GM18520 (cell line): ENCODE results near the gene SNCA.

ENCODE experiments used
- ATAC-seq: cut with Tn5 transposase; IDR thresholded peaks from one replicate; pipeline ENCODE4 v1.9.1; 2021; ENCODE audit not compliant: unreplicated experiment

The SNCA gene

GRCh38 chr4:89836897-89837384 is at the start of gene SNCA:
TSS of gene SNCA (minus strand) at chr4:89837161. CDS start at chr4:89835667, 1,494 bp downstream.
- no peak for ATAC-seq

- no peak for ATAC-seq
Observed at GRCh38 chr4:89879215-89879614, 42.3 kb upstream of the SNCA start.

- ATAC-seq = no peak
Observed at GRCh38 chr4:89878611-89879010, 41.6 kb upstream of the SNCA start.

- ATAC-seq = no peak
Observed at GRCh38 chr4:89876548-89876947, 39.6 kb upstream of the SNCA start.

GRCh38 chr4:89871211-89871610 is 34.2 kb upstream of the SNCA start:
- no peak for ATAC-seq

- no peak for ATAC-seq
Observed at GRCh38 chr4:89868999-89869589, 32.1 kb upstream of the SNCA start.

GRCh38 chr4:89868276-89868675 is 31.3 kb upstream of the SNCA start:
- no peak for ATAC-seq

GRCh38 chr4:89863533-89863932 is 26.6 kb upstream of the SNCA start:
- ATAC-seq = no peak

GRCh38 chr4:89860971-89861370 is 24.0 kb upstream of the SNCA start:
- no peak for ATAC-seq

- ATAC-seq = no peak
Observed at GRCh38 chr4:89855236-89855635, 18.3 kb upstream of the SNCA start.

GRCh38 chr4:89847571-89848325 is 10.8 kb upstream of the SNCA start:
- ATAC-seq = no peak

- ATAC-seq = no peak
Observed at GRCh38 chr4:89839558-89839957, 2.6 kb upstream of the SNCA start.

GRCh38 chr4:89837993-89838390 is 1.0 kb upstream of the SNCA start:
- no peak for ATAC-seq

GRCh38 chr4:89837385-89837992 is 528 bp upstream of the SNCA start:
- no peak for ATAC-seq

GRCh38 chr4:89836031-89836745 is 773 bp downstream of the SNCA start:
- no peak for ATAC-seq

GRCh38 chr4:89835413-89835812 is 1.5 kb downstream of the SNCA start:
- no peak for ATAC-seq

GRCh38 chr4:89834486-89835209 is 2.3 kb downstream of the SNCA start:
- no peak for ATAC-seq

- peak; percentile 92 for ATAC-seq
Observed at GRCh38 chr4:89829470-89830138, 7.4 kb downstream of the SNCA start.

GRCh38 chr4:89823416-89823815 is 13.5 kb downstream of the SNCA start:
- no peak for ATAC-seq

- no peak for ATAC-seq
Observed at GRCh38 chr4:89821612-89822011, 15.3 kb downstream of the SNCA start.
